ENCODE data around the gene S100A2.
A peak's percentile ranks its signal among the peaks of the same experiment; 100 is the strongest.
"Not testable (repeated sequence)": the region's sequence is repeated elsewhere in the genome, so short reads cannot be mapped to it uniquely, and the experiment has no call there.

Gene S100A2

GRCh38 chr1:153588482-153588881, 22.8 kb upstream of the S100A2 start:
- DNase-seq (ENCODE audit: low read depth) = no peak

- DNase-seq (ENCODE audit: low read depth) = not testable (repeated sequence)
Measured at GRCh38 chr1:153588033-153588432, 22.4 kb upstream of the S100A2 start.

GRCh38 chr1:153587314-153587713, 21.7 kb upstream of the S100A2 start:
- DNase-seq (ENCODE audit: low read depth) = no peak

- no peak for DNase-seq (ENCODE audit: low read depth)
Measured at GRCh38 chr1:153586347-153586746, 20.7 kb upstream of the S100A2 start.

DNA sequence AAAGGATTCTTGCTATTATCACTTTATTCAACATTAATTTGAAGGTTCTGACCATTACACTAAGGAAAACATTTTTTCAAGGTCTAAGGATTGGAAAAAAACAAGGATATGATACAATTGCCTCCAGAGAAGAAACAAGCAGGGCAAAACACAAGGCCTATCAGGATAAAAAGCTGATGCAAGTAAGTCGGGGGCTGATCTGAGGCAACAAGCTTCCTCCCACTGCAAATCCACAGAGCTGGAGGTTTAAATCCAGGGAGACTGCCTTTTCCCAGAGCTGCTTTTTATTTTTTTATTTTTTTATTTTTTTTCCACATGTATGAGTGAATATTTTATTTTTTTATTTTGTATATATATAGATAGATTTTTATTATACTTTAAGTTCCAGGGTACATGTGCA, 19.4 kb upstream of the S100A2 start:
- DNase-seq (ENCODE audit: low read depth) = no peak

- DNase-seq (ENCODE audit: low read depth) = no peak
Measured at GRCh38 chr1:153583976-153584375, 18.3 kb upstream of the S100A2 start.

GRCh38 chr1:153583514-153583913, 17.9 kb upstream of the S100A2 start:
- not testable (repeated sequence) for DNase-seq (ENCODE audit: low read depth)

- DNase-seq (ENCODE audit: low read depth) = not testable (repeated sequence)
Measured at GRCh38 chr1:153582836-153583235, 17.2 kb upstream of the S100A2 start.

GRCh38 chr1:153578936-153579335, 13.3 kb upstream of the S100A2 start:
- no peak for DNase-seq (ENCODE audit: low read depth)

DNA sequence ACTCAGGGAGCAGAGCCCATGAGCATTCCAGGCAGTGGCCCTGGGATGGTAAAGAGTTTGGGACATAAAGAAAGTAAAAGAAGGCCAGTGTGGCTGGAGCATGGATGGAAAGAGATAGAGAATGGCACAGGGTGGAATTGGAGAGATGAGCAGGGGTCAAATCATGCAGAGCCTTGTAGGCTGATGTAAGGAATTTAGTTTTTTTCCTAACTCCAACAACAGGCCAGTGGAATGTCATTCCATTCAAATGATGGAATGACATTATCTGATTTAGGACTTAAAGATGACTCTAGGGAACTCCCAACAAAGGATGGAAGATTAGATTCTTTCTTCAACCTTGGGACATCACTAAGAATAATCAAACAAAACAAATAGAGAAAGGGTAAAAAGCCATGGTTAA, 12.8 kb upstream of the S100A2 start:
- DNase-seq (ENCODE audit: low read depth) = no peak

GRCh38 chr1:153577624-153578051, 12.0 kb upstream of the S100A2 start:
- DNase-seq (ENCODE audit: low read depth) = no peak

- no peak for DNase-seq (ENCODE audit: low read depth)
Measured at GRCh38 chr1:153577138-153577537, 11.5 kb upstream of the S100A2 start.

- not testable (repeated sequence) for DNase-seq (ENCODE audit: low read depth)
Measured at GRCh38 chr1:153575497-153575896, 9.9 kb upstream of the S100A2 start.

- not testable (repeated sequence) for DNase-seq (ENCODE audit: low read depth)
Measured at GRCh38 chr1:153575081-153575491, 9.4 kb upstream of the S100A2 start.

DNA sequence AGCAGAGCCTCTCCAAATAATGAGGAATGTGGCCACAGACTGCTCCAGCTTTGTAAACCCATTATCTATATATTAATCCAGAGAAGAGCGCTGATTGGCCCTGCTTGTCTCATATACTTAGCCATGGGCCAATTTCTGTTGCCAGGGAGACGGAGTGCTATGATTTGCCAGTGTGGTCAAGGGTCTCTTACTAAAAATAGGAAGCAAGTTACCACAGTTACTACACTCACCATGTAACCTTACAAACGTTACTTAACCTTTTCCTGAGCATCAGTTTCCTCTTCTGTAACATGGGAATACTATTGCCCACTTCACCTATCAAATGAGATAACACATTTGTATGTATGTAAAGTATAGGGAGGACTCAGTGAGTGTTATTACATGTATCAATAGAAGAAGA, 7.7 kb upstream of the S100A2 start:
- no peak for DNase-seq (ENCODE audit: low read depth)

GRCh38 chr1:153572569-153573015, 6.9 kb upstream of the S100A2 start:
- peak; percentile 83 for DNase-seq (ENCODE audit: low read depth)

DNA sequence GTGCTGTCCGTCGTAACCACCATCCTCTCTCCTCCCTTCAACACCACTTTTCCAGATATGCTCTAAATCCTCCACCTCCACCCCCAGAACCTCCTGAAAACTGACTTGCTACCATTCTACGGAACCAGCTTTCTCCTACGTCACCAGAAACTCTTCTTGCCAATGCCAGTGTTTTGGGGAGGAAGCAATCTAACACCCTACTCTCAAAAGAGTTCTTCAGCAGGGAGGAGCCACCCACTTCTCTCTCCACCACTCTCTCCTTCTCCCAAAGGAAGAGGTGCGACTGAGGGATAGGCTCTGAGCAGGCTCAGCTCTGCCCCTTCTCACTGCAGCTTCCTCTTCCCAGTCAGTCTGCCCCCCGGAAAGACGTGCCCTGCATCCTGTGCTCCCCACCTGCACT, 6.1 kb upstream of the S100A2 start:
- no peak for DNase-seq (ENCODE audit: low read depth)

- DNase-seq (ENCODE audit: low read depth) = no peak
Measured at GRCh38 chr1:153570874-153571273, 5.2 kb upstream of the S100A2 start.

DNA sequence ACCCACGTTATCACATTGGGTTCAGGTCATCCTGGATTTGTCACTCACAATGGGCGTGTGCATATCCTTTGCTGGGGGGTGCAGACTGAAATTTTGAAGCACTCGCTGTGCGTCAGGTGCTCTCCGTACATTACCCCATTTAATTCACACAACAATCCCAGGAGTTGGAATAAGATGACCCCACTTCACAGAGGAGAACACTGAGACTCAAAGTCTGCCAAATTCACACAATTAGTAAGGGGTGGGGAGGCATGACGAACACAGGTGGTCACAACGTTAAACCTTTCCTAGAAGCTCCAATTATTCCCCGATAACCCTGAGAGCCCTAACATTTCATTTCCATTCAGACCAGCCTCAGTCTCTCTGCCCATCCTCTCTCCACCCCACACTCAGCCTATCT, 3.8 kb upstream of the S100A2 start:
- DNase-seq (ENCODE audit: low read depth) = no peak

DNA sequence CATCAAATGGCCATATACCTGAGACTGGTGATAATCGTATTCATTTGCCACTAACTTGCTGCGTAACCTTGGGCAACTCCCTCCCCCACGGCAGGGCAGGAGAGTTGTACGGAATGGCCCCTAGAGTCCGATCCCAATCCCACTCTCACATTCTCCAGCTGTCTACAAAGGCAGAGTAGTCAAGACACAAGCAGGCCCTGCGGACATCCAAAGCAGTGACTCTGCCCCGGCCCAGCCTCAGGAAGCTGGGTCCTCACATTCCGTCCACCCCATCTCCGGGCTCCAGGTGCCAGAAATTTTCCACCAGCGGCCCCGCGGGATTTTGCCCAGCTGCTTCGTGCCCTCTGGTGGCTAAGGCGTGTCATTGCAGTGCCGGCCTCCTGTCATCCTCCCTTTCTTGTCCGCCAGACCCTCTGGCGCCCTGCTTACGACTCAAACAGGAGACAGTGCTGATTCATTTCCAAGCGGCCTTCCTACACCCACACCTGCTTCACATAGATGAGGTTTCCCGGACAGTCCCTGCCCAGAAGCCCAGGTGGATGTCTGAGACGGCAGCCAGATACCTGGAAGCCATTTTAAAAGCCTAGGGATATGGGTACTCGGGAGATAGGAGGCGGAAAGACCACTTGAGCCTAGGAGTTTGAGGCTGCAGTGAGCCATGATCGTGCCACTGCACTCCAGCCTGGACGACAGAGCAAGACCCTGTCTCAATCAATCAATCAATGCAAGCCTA, 2.9 kb upstream of the S100A2 start:
- DNase-seq (ENCODE audit: low read depth) = no peak

GRCh38 chr1:153567621-153568366, 2.1 kb upstream of the S100A2 start:
- no peak for DNase-seq (ENCODE audit: low read depth)

- peak; percentile 92 for DNase-seq (ENCODE audit: low read depth)
Measured at GRCh38 chr1:153566414-153567371, 1.0 kb upstream of the S100A2 start.

All from GM04503 (cell line).